ENCODE data around the gene AIG1. TPM values are rescaled to one million over a fixed set of nuclear protein-coding genes. Genes with fewer than 3 reads are reported as not detected.

The AIG1 gene
- total RNA-seq, 2 donors from 2014 or later: 32.9 to 53.6 TPM

GRCh38 chr6:143049611-143050010 lies 11.1 kb upstream of the AIG1 start:
- no peaks in the 10 kb centered on the region for H3K9me3 ChIP-seq
- DNase-seq (ENCODE audit: low spot score) (no peak), ATAC-seq (ENCODE audit: insufficient number of reproducible peaks, low FRiP score, low read depth) (no peak)
- TF ChIP-seq CTCF (IDR thresholded peaks at IDR 0.05): no peak
- no peaks in the 10 kb centered on the region for H3K27me3 ChIP-seq (replicated peaks; ENCODE audit: insufficient read depth)
- no peaks in the 10 kb centered on the region for H3K4me1 ChIP-seq (ENCODE audit: control insufficient read depth in 1 of 2, low read depth in 2 of 2)
- no peak overlapping the region for H3K4me3 ChIP-seq
- H3K27ac ChIP-seq: no peak overlapping the region
- no peaks in the 10 kb centered on the region for H3K36me3 ChIP-seq

GRCh38 chr6:143050509-143050908 lies 10.2 kb upstream of the AIG1 start:
- no peaks in the 10 kb centered on the region for H3K4me1 ChIP-seq (ENCODE audit: control insufficient read depth in 1 of 2, low read depth in 2 of 2)
- no peak for TF ChIP-seq CTCF (IDR thresholded peaks at IDR 0.05)

GRCh38 chr6:143052282-143052681 lies 8.4 kb upstream of the AIG1 start:
- ATAC-seq (ENCODE audit: insufficient number of reproducible peaks, low FRiP score, low read depth) (no peak), DNase-seq (ENCODE audit: low spot score) (no peak)
- no peak for TF ChIP-seq CTCF (IDR thresholded peaks at IDR 0.05)
- no peak overlapping the region for H3K4me3 ChIP-seq
- H3K36me3 ChIP-seq: no peaks in the 10 kb centered on the region
- no peak overlapping the region for H3K27ac ChIP-seq
- H3K9me3 ChIP-seq: no peaks in the 10 kb centered on the region
- H3K27me3 ChIP-seq (replicated peaks; ENCODE audit: insufficient read depth): no peaks in the 10 kb centered on the region
- H3K4me1 ChIP-seq (ENCODE audit: control insufficient read depth in 1 of 2, low read depth in 2 of 2): no peaks in the 10 kb centered on the region

More at GRCh38 chr6:143050509-143050908, 10.2 kb upstream of the AIG1 start:
- H3K4me3 ChIP-seq: no peak overlapping the region
- no peaks in the 10 kb centered on the region for H3K9me3 ChIP-seq
- ATAC-seq (ENCODE audit: insufficient number of reproducible peaks, low FRiP score, low read depth): no peak
- no peak for DNase-seq (ENCODE audit: low spot score)
- no peaks in the 10 kb centered on the region for H3K36me3 ChIP-seq
- H3K27ac ChIP-seq: no peak overlapping the region
- H3K27me3 ChIP-seq (replicated peaks; ENCODE audit: insufficient read depth): no peaks in the 10 kb centered on the region

GRCh38 chr6:143053856-143054255 lies 6.8 kb upstream of the AIG1 start:
- no peak for TF ChIP-seq CTCF (IDR thresholded peaks at IDR 0.05)
- Histone ChIP-seq H3K27ac (no peak overlapping the region), H3K36me3 (no peaks in the 10 kb centered on the region), H3K27me3 (replicated peaks; ENCODE audit: insufficient read depth) (no peaks in the 10 kb centered on the region), H3K9me3 (no peaks in the 10 kb centered on the region), H3K4me3 (no peak overlapping the region), H3K4me1 (ENCODE audit: control insufficient read depth in 1 of 2, low read depth in 2 of 2) (no peaks in the 10 kb centered on the region)
- ATAC-seq (ENCODE audit: insufficient number of reproducible peaks, low FRiP score, low read depth) (no peak), DNase-seq (ENCODE audit: low spot score) (no peak)

- TF ChIP-seq CTCF (IDR thresholded peaks at IDR 0.05): no peak
- Histone ChIP-seq H3K9me3 (no peaks in the 10 kb centered on the region), H3K4me1 (ENCODE audit: control insufficient read depth in 1 of 2, low read depth in 2 of 2) (peaks cover 3 to 5% of the 10 kb centered on the region in 2 donors), H3K4me3 (no peak overlapping the region), H3K27ac (no peak overlapping the region), H3K36me3 (no peaks in the 10 kb centered on the region), H3K27me3 (replicated peaks; ENCODE audit: insufficient read depth) (no peaks in the 10 kb centered on the region)
- ATAC-seq (ENCODE audit: insufficient number of reproducible peaks, low FRiP score, low read depth) (no peak), DNase-seq (ENCODE audit: low spot score) (no peak)
Observed at GRCh38 chr6:143054329-143054728, 6.4 kb upstream of the AIG1 start.

Measured in thoracic aorta (tissue), 2 donors.